TTC549 (cell line): ENCODE measurements around the gene NCSTN.

ENCODE experiments used
- FAIRE-seq: peaks from 2 replicates; lab custom pipeline; 2012; peaks lifted over from hg19 to GRCh38; lab: Jason Lieb, UNC

The NCSTN gene

DNA sequence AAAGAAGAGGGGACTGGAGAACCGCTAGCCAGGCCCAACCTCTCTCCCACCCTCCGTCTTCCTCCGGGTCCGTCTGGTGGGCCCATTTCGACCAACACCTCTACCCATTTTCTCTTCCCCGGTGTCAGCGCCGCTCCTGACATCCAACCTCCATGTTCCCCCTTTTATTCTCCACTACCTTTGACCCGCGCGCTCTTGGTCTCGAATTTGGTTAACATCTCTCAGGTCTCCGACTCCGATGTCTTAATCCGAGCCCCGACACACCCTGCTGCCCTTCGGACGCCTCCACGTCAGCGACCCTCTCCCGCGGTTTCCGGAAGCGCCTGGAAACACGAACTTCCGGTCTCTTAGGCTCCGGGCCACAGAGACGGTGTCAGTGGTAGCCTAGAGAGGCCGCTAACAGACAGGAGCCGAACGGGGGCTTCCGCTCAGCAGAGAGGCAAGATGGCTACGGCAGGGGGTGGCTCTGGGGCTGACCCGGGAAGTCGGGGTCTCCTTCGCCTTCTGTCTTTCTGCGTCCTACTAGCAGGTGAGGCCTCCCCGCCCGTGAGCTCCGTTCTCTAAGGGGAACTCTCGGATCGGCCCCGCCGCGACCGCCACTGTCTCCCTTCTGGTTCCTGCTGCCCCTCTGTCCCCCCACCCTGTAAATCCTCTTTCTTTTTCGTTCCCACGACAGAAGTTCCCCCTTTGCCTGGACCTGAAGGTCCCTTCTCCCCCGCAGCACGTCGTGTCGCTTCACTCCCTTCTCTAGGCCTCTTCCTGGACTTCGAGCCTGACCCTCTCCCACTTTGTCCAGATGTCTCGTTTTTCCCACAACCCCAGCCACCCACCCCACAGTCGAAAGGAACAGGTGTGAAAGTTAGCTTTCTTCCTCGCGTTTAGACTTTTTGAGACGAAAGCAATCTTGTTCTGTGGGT lies at the start of gene NCSTN, which contains the start of gene COPA:
NCSTN (plus strand) TSS at position 431 of the 917 bp plus-strand sequence; CDS start at position 445, 14 bp downstream.
COPA (minus strand) TSS at position 298 of the 917 bp plus-strand sequence; CDS start at position 218, 80 bp downstream.
- FAIRE-seq: peak; percentile 96

- no peak for FAIRE-seq
Measured at GRCh38 chr1:160296036-160296435, 47.1 kb upstream of the NCSTN start.

- FAIRE-seq: peak; percentile 52
Measured at GRCh38 chr1:160300173-160300572, 43.0 kb upstream of the NCSTN start.

- no peak for FAIRE-seq
Measured at GRCh38 chr1:160307118-160307791, 35.9 kb upstream of the NCSTN start.

GRCh38 chr1:160308451-160309184 lies 34.6 kb upstream of the NCSTN start:
- no peak for FAIRE-seq

DNA sequence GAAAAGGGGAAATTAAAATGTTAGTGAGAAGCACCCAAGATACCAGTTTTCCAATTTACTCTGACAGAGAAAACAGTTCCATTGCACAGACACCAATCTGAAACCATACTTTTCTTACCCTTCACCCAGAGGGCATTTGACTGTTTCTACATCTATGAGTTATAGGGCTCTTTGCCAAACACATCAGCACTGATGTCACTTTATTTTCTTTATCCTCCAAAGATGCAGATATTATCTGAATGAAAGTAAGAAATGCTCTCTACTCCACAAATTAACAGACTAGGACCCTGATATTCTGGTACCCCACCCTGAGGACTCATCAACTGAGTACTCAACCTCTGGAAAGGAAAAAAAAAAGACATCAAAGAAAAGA lies 34.0 kb upstream of the NCSTN start:
- no peak for FAIRE-seq

DNA sequence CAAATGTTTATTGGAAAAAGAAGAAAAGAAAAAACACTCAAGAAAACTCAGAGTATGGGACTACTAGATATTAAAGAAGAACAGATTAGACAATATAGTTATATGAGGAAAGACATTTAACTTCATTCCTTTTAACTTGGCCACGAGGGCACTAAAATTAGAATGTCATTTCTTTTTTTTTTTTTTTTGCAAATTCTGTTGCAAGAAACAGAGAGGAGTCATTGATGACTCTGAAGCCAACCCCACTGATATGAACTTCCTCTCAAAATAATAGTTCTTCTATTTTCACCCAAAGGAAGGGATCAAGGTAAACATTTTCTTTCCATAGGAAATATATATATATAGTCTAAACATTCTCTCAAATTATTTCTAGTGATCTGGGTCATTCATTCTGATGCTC lies 33.6 kb upstream of the NCSTN start:
- peak; percentile 46 for FAIRE-seq

DNA sequence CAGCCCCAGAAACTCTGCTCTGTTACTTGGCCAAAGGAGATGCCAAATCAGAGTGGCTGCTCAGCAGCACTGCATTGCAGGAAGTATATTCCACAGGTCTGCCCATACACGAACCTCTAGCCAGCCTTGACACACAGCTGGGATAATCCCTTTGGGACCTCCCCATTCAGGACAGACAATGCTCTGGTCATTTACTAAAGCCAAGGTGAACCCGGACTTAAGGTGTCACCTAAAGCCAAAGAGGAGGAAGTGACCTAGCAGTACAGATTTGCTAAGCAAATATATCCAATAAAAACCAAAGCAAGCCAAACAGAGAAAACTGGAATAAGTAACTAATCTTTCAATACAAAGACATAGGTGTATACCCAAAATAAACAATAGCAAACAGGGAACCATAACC lies 27.8 kb upstream of the NCSTN start:
- FAIRE-seq: no peak

DNA sequence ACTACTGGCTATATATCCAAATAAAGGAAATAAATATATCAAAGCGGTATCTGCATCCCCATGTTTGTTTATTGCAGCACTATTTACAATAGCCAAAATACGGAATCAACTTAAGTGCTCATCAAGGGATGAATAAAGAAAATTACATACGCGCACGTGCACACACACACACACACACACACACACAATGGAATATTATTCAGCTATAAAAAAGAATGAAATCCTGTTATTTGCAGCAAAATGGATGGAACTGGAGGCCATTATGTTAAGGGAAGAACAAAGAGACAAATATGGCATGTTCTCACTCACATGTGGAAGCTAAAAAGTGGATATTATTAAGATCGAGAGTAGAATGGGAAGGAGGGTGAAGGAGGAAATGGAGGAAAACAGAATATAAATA lies 20.4 kb upstream of the NCSTN start:
- FAIRE-seq: peak; percentile 34

DNA sequence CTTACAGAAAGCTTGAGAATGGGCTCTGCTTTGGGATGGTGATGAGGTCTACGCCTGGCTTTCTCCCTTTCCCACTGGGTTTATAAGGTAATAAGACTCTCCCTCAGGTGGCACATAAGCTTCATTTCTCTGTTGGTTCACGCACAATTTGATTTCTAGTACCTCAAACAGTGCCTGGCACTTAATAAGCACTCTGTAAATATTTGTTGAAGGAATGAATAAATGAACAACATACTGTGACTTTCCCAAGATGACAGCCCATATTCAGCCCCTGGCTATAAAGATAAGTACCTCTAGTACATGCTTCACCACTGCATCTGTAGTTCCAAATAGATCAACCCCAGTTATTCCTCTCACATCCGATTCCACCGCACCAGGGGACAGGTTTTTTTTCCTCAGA lies 17.9 kb upstream of the NCSTN start:
- no peak for FAIRE-seq

DNA sequence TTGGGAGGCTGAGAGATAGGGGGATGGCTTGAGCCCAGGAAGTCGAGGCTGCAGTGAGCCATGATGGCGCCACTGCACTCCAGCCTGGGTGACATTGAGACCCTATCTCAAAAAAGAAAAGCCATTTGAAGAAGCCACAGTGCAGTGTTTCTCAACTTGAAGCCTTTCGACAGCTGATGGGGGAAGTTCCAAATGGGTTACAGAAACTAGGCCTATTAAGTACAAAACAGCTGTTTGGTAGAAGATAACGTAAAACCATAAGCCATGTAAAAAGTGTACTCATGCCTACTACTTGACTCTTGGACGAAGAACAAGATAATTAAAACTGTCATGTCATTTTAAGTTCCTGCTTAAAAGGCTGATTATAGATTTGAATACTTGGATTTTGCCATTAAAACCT lies 16.8 kb upstream of the NCSTN start:
- no peak for FAIRE-seq

GRCh38 chr1:160328184-160328583 lies 15.0 kb upstream of the NCSTN start:
- no peak for FAIRE-seq

- FAIRE-seq: no peak
Measured at GRCh38 chr1:160330119-160330518, 13.1 kb upstream of the NCSTN start.

GRCh38 chr1:160332516-160332915 lies 10.7 kb upstream of the NCSTN start:
- peak; percentile 22 for FAIRE-seq

DNA sequence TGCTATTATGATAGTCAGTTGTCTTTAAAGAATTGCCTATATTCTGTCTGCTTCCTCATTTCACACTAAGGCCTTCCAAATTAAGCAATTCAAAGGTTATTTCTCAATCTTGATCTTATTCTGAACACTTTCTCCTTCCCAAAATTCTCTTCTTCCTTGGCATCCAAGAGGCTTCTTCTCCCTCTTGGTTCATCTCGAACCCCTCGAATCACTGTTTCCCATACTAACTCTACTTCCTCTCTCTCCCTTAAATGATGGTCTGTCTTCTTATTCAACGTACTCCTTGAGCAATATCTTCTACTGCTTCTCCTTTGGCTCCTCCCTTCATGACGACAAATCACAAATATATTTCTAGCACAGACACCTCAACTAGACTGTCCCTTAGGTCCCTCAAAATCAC lies 4.6 kb upstream of the NCSTN start:
- FAIRE-seq: no peak

DNA sequence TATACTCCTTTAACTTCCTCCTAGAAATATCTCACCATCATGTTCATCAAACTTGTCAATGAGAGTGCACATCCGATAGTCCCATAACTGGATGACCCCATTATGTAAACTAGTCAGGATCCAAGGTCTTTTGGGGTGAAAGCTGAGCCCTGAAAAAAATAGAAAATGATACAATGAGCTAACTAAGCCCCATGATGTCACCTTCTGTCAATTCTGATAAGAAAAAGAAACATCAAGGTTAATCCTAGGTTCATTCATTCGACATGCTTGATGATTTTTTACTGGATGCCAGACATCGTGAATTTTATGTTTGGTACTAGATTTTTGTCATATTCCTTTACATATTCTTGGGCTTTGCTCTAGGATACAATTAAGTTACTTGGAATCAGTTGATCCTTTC lies 3.0 kb upstream of the NCSTN start:
- FAIRE-seq: no peak

DNA sequence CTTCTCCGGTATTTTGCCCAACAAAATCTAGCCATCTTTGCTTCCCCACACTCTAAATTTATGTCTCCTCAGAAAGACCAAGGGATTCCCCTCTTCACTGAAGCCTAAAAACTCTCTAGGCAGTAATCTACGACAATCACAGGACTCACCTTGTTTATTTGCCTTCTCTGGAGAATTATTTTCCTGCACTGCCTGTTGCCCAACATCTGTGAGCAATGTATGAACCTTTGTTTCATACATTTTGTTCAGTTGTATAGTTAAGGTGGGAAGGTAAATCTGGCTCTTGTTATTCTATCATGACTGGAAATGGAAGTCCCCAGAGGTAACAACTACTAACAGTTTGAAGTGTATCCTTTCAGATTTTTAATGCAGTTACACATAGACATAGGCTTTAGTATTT lies 2.3 kb upstream of the NCSTN start:
- no peak for FAIRE-seq

- FAIRE-seq: no peak
Measured at GRCh38 chr1:160342526-160342925, 657 bp upstream of the NCSTN start.

- no peak for FAIRE-seq
Measured at GRCh38 chr1:160344241-160344640, 1.1 kb downstream of the NCSTN start.

DNA sequence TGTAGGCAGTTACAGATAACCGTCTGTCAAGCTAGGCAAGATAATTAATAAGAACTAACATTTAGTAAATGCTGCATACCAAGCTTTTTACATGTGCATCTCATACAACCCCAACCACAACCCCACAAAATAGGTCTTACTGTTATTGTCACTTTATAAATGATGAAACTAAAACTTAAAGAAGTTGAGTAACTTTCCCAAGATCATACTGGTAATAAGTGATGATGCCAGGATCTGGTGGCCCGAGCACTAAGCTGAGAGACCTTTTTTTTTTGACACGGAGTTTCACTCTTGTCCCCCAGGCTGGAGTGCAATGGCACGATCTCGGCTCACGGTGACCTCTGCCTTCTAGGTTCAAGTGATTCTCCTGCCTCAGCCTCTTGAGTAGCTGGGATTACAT lies 1.8 kb downstream of the NCSTN start:
- FAIRE-seq: no peak

DNA sequence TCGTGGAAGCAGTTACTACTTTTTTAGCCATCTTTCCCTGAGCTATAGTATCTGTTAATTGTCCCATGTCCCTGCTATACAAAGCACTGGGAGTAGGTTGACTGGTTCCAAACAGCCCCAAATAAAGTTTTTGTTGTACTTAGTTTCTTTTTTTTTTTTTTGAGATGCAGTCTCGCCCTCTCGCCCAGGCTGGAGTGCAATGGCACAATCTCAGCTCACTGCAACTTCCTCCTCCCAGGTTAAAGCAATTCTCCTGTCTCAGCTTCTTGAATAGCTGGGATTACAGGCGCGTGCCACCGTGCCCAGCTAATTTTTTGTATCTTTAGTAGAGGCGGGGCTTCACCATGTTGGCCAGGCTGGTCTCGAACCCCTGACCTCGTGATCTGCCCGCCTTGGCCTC lies 3.3 kb downstream of the NCSTN start:
- no peak for FAIRE-seq

DNA sequence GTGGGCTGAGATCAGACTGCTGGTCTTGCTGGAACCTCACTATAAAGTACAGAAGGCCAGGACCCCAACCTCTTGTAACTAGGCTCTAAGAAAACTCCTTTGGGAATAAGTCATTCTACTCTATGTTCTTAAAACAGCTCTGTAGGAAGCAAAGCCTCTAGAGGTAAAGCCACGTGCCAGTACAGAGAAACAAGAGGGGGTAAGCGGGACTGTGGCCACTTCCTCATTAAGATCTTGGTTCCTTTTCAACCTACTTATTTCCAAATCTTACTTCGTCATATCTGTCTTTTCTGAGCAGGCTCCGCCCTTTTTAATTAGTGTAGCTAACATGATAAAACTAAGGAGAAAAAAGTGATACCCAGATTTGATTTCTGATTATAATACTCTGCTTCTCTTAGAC lies 3.8 kb downstream of the NCSTN start:
- FAIRE-seq: no peak

DNA sequence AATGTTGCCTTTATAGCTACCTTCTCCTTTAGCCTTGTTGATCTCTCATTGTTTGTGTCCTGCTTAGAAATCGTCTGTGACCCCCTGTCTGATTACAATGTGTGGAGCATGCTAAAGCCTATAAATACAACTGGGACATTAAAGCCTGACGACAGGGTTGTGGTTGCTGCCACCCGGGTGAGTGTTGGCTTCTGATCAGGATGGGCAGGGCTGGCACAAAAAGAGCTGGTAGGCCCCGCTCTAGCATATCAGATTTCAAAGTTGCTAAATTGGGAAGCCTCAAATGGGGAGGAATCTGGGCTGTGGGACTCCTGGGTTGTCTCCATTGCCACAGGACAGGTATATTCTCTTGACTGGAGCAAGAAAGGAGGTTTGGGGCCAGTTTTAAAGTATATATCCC lies 8.4 kb downstream of the NCSTN start:
- no peak for FAIRE-seq
